HL-60/S4 treated with retinoic acid at 250 ng/mL for 4 days and 3 days (cell line): ENCODE data around the gene FLRT2.

Experiments
- in situ Hi-C: fragments of 300-500 bp; cut with MboI; formaldehyde crosslinking; loops from 2 replicates; pipeline ENCODE4 v1.7.0; 2022; ENCODE audit warnings: low sequenced_read_pairs

The FLRT2 gene

DNA sequence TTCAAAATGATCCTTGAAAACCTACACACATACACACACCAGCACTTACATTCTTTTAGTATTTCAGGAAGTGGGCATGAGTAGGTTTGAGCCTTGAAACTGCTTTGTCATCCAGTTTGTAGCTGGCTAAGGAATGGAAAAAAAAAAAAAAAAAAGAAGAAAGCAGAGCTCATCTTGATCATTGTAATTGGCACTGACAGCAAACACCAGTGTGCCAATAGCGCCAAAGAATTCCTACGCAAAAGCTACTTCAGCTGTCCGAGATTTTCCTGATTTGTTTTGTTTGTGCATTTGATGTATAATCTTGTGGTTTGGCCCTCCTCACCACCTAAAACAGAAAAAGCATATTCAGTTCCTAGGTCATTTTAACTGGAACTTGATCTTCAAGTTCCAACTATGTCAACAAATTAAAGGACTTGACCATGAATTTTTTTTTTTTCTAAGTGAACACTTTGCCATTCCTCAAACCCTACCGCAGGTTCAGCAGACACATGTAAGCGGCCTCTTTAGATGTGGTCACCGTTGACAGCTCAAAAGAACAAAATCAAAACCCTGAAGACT is 57.3 kb downstream of the FLRT2 start:
- in situ Hi-C loops = no loop called here

DNA sequence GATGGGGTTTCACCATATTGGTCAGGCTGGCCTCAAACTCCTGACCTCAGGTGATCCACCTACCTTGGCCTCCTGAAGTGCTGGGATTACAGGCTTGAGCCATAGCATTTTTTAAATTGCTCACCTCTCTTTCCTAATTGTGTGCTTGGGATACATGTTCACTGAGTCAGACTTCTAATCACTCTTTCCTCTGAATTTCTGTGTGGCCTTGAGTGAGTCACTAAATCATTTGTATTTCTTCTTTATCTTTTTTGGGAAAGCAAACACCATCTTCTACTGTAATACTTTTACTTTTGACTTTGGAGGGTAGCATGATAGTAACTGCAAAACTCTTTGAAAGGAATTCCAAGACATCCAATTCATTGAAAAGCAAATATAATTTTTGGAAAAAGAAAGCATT is 60.8 kb downstream of the FLRT2 start:
- in situ Hi-C loops = no loop called here

DNA sequence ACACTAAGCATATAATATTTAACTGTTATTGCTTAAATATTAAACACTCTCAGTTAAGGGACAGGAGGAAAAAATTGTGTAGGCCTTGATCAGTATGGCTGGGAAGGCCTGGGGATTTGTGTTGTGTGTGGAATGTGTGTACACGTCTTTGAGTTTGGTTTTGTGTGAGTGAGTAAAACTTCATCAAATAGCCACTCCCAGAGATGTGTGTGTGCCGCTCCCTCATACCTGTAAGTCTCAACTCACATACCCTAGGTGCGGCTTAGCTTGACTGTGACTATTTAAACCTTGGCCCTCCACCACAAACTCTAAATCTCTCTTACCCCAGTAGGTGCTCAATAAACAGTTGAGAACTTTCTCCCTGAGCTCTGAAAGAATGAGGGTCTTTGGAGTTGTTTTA is 64.3 kb downstream of the FLRT2 start:
- in situ Hi-C loops = no loop called here

DNA sequence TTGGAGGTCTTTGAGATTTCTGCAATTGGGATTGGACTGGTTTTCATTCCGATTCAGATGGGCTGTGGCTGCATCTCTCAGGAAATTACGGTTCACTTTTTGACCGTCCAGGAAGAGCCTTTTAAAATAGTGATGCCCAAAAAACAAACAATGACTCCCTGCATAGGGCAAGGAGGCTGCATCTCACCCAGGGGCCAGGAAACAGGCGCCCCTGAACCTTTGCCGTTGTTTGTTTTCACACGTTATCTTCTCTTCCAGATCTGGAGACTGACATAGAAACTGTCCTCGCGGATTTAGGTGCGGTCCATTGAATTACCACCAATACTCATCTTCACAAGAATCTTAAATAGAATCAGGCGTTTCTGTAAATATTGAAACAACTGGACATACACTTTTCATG is 66.0 kb downstream of the FLRT2 start:
- in situ Hi-C loops = no loop called here

DNA sequence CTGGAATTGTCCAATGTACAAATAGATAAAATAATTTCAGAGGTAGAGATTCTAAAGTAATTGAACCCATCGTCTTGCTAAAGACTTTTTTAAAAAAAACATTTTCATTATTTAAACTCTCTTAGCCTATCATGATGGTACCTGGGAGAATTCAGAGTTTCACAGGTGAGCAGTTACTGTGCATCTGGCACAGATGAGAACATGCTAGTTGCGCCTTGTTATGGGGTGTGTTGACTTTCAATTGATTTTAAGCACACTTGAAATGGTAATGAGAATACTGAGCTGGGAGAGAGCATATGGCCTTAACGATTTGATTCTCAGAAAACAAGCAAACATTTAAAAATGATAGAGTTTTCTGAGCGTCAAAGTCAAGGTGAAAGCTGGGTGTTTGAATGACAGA is 66.6 kb downstream of the FLRT2 start:
- in situ Hi-C loops = no loop called here

DNA sequence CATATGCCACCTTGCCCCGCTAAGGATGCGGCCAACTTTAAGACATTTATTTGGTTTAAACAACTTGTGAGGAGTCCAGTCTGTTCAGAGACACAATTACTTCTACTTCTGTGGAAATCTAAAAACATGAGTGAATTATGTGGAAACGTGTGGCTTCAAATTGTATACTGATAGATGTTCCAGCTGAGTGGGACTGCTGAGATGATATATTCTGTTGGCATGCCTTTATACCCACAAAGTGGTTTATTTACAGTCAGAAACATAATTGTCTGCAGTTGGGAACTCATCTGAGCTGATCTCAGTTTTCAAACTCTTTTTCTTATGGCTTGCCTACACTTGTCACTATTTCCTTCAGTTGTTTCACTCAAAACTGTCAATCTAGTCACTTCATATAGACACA is 67.8 kb downstream of the FLRT2 start:
- in situ Hi-C loops = no loop called here

DNA sequence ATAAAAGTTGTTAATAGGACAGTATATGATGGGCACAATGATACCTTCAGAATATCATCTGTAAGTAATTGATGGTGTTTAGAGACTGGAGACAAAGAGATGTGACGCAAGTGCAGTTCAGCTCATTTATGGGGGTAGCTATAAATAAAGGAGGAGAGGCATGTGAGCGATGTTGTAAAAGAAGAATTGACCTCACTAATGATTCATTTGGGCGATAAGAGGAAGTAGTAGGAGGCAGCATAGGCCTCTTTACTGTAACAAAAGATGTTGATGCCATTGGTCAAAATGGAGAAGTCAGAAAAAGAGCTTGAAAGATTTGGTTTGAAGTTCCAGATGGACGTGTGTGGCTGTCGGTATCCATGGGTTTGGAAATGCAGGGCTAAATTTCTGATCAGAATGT is 70.0 kb downstream of the FLRT2 start:
- in situ Hi-C loops = no loop called here

DNA sequence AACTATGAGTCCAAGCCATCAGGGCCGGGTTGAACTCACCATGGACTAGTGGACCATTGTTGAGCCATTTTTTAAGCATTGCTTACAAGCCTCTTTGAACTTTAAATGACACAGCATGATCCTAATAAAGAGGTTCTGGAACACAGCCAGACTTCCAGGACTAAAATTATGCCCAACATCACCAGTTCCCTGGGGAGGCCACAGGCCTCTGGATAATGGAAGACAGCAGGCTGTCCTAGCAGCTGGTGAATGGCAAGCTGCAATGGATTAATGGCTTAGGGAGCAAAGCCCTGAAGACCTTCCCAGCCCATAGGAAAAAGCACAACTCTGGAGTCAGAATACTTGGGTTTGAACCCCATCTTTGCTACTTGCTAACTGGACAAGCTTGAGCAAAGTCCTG is 71.3 kb downstream of the FLRT2 start:
- in situ Hi-C loops = no loop called here

DNA sequence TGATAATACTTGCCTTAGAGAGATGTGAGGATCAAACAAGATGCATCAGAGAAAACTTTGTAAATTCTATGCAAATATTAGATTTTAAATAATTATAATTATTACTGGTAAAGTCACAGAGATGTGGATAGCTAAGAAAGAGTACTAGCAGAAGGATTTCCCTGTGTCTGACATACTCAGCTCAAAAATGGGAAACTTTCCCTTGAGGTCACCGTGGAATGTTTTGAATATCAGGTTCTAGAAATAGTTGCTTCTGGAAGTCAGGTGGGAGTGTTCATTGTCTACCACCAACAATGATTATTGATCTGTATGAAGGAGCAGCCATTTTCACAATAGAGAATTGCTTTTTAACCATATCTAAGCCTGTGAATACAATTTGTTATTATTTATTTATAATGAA is 71.7 kb downstream of the FLRT2 start:
- in situ Hi-C loops = no loop called here

DNA sequence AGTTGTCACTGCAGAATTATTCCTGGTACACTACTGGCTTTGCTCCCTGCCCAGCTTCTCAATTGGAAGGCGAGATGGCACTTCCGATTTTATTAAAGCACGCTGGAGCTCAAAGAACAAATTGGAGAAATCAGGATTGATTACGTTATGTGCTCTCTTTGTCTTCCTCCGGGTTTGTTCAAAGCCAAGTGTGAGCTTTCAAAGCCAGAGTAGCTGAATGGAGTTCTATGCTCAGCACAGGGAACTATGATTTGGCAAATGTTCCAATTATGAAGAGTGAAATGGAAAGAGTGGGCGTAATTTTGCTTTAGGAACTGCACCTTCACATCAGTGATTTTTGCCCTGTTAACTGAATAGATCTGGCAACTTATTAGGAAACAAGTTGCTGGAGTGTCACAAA is 72.4 kb downstream of the FLRT2 start:
- in situ Hi-C loops = no loop called here

DNA sequence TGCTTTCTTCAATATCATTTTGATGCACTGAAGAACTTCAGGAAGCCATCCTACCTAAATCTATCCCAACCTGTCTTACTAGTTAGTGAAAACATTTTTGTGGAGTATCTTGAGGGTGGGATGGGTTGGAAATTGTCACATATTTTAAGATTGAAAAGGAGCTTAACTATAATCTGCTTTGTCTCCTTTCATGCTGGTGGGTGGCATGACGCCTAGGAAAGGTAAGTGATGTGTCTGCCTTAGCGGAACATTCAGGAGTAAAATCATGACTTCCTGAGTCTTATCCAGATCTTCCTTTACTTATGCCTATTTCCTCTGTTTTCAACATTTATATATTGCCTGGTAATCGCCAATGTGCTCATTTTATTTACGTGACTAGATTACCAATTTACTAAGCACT is 74.1 kb downstream of the FLRT2 start:
- in situ Hi-C loops = no loop called here

DNA sequence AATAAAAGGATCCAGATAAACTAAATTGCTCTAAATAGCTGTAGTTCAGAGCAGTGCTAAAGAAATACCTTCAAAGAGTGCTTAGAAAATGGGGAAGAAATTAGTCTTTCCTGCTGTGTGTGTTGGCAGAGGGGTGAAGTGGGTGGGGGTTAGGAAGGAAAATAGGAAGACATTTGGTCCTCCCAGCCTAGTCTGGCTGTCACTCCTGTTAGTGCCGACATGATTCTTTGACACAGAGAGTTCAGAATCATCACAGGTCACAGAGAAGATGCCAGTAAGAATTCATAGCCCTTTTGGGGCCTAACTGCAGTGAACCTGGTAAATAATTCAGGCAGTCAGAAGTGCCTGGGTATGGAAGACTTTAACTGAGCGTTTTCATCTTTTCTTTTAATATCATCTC is 74.8 kb downstream of the FLRT2 start:
- in situ Hi-C loops = no loop called here

DNA sequence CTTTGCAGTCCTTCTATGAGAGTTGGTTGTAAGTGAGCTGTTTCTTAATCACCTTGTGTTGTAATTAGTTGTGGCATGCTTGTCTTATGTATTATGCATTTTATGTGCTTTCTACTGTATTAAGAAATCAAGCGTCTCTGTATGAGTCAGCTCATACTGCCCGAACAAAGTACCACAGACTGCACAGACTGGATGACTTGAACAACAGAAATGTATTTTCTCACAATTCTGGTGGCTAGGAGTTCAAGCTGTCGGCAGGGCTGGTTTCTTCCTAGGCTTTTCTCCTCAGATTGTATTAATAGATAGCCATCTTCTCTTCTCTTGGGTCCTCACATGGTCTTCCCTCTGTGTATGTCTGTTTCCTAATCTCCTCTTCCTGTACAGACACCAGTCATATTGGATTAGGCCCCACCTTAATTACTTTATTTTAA is 77.7 kb downstream of the FLRT2 start:
- in situ Hi-C loops = no loop called here

DNA sequence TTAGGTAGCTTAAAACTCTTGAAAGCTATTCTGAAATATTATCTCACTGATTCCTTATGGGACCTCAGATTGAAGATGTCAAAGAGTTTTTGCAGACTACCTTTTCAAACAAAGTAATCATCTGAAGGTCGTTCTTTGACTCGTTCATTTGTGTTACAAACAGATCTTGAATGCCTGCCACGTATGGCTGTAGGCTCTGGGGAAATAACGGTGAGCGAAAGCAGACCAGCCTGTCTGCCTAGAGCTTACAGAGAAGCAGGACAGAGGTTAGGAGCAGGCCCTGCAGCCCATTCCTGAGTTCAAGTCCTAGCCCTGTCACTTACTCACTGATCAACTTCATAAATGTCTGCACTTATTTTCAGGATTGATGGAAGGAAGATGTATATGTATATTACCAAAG is 83.6 kb downstream of the FLRT2 start:
- in situ Hi-C loops = no loop called here

DNA sequence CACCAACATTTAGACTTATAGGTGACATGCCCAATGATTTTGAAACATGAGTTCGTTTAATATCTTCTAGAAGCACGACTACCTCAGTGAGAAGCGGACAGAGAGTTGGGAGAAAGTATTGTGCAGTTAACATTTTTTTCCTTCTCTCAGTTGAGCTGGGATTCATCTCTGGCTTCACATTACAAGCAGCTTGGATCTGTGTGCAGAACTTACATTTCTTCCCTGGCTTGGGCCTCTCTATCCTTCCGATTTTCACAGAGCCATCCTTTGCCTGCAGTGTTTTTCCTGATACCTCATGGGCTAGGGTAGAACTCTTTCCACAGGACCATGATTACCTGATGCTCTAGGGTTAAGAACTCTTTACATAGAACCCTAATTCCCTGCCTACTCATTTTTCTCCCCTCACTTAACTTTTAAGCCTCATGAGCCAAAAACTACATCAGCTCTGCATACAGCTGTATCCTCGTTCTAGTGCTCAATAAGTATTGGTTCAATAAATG is 86.5 kb downstream of the FLRT2 start:
- in situ Hi-C loops = no loop called here

DNA sequence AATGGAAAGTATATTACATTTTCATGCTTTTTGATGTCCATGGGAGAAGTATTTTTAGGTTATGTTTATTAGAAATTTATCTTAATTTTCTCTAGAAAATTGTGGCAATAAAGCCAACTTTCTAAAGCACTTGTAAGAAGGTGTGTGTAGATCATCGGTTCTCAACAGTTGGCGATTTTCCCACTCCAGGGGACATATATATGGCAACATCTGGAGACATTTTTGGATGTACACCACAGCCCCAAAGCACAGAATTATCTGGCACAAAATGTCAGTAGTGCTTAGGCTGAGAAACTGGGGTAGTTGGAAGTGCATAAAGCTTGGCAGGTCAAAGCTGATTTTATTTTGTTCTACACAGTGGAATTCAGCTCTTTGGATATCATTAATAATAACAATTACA is 86.9 kb downstream of the FLRT2 start:
- in situ Hi-C loops = no loop called here

DNA sequence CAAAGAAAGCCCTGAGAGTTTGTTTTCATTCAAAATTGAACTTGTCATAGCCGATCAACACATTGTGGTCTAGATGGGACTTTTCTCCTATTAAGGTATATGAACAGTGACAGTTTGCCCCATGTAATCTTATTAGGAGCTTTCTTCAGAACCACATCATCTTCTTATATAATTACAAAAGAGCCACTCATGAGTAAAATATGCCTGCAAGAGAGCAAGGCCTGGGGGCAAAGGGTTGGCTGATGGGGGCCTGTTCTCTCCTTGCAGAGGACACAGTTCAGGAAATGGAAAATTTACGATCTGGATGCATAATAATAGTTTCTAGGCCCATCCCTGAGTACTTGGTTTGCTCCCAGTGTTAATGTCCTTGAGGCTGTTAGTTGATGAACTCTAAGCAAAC is 87.8 kb downstream of the FLRT2 start:
- in situ Hi-C loops = no loop called here

DNA sequence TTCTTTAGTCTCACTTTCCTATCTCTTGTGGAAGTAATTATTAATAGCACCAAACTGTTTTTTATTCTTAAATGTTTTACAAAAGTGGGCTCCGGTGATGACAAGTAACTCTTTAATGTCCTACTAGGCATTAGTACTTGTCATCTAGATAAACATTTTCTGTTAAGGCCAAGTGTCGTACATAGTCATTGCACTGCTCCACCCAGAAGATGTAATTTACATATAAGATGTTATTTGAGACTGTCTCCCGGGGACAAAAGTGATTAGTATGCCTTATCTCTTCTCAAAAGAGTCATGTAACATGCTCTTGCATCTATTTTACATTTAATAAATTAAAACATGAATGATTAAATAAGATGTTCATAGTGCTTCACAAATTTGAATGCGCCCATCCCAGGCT is 88.4 kb downstream of the FLRT2 start:
- in situ Hi-C loops = no loop called here

DNA sequence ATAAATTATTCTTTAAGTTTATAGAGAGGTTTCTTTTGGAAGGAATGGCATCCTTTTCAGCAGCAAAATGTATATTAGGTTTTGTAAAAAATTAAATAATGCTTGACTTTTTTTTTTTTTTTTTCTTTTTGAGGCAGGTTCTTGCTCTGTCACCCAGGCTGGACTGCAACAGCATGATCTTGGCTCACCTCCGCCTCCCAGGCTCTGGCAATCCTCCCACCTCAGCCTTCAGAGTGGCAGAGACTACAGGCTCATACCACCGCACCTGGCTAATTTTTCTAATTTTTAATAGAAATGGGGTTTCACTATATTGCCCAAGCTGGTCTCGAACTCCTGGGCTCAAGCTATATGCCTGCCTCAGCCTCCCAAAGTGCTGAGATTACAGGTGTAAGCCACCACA is 89.0 kb downstream of the FLRT2 start:
- in situ Hi-C loops = no loop called here

DNA sequence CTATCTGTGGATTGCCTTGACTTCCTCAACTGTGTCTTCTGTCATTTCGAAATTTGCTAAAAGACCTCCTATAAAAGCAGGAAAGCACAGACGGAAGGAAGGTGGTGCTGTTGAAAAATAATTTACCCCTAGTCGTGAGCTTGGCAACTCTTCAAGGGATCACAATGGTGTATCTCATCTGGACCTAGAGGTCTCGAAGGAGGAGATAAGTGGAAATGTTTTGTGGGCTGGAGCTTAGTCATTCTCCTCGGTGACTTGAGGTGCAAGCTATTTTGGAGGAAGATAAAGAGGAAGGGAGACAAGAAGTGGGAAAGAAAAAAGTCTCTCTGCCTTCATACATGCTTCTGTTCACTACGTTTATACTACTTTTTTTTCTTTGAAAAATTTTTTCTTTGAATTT is 89.9 kb downstream of the FLRT2 start:
- in situ Hi-C loops = no loop called here

DNA sequence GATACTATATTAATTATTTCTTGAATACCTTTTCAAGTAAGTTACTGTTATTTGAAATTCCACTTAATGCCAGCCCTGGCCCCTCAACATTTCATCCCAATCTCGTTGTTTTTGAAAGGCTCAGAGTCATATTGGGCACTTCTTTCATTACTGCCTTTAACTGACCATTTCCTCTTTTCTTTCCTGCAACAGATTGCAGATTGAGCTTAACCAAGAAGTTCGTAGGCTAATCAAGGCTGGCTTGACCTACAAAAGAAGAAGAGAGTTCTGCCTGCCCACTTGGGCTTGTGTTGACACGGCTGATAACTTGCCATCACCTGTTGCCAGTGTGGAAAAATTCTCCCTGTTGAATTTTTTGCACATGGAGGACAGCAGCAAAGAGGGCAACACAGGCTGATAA is 91.0 kb downstream of the FLRT2 start:
- in situ Hi-C loops = no loop called here

DNA sequence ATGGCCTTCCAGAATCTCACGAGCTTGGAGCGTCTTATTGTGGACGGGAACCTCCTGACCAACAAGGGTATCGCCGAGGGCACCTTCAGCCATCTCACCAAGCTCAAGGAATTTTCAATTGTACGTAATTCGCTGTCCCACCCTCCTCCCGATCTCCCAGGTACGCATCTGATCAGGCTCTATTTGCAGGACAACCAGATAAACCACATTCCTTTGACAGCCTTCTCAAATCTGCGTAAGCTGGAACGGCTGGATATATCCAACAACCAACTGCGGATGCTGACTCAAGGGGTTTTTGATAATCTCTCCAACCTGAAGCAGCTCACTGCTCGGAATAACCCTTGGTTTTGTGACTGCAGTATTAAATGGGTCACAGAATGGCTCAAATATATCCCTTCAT is 92.2 kb downstream of the FLRT2 start:
- in situ Hi-C loops = no loop called here

DNA sequence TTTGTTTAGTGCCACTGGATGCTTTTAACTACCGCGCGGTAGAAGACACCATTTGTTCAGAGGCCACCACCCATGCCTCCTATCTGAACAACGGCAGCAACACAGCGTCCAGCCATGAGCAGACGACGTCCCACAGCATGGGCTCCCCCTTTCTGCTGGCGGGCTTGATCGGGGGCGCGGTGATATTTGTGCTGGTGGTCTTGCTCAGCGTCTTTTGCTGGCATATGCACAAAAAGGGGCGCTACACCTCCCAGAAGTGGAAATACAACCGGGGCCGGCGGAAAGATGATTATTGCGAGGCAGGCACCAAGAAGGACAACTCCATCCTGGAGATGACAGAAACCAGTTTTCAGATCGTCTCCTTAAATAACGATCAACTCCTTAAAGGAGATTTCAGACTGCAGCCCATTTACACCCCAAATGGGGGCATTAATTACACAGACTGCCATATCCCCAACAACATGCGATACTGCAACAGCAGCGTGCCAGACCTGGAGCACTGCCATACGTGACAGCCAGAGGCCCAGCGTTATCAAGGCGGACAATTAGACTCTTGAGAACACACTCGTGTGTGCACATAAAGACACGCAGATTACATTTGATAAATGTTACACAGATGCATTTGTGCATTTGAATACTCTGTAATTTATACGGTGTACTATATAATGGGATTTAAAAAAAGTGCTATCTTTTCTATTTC is 93.2 kb downstream of the FLRT2 start:
- in situ Hi-C loops = no loop called here
